CD4-positive, alpha-beta T cell (primary cell): ENCODE results near the gene SPATA13. TPM values are rescaled to one million over a fixed set of nuclear protein-coding genes. Genes with fewer than 3 reads are reported as not detected.
A peak's percentile ranks its signal among the peaks of the same experiment; 100 is the strongest.

Source experiments
- ATAC-seq: fragments of 200-7000 bp; cut with Tn5 transposase; one replicate; pipeline ENCODE4 v1.10.0; 2022; ENCODE audit warnings: mild to moderate bottlenecking; ENCODE audit not compliant: poor library complexity
- CTCF ChIA-PET: fragments of 350-600 bp; sonication (Branson Sonifier 250); formaldehyde crosslinking; loops from one replicate; lab custom pipeline; 2021; ENCODE audit warnings: antibody characterized with exemption, inconsistent platforms; lab: Charles Lee
- POLR2A ChIA-PET: fragments of 350-600 bp; sonication (Branson Sonifier 250); formaldehyde crosslinking; loops from one replicate; lab custom pipeline; 2021; ENCODE audit warnings: antibody characterized with exemption, inconsistent platforms; lab: Charles Lee
- DNase-seq, 14 experiments: peaks; one replicate each; pipeline ENCODE4 v3.0.0-alpha.2; 2013 to 2020; ENCODE audit warnings: mixed read lengths in 2 of 14
- H3K27ac ChIP-seq, 2 donors: one replicate each; pipeline versions ENCODE4 v1.5.1 to v1.7.0; 2013; ENCODE audit warnings: low read length in 2 of 2, low read depth in 1 of 2, mild to moderate bottlenecking in 1 of 2
- H3K27me3 ChIP-seq, 2 experiments: 1 replicate in 1 of 2; 2 replicates in 1 of 2; pipeline versions ENCODE4 v1.6.1 to v1.7.0; 2013; ENCODE audit warnings: low read length in 2 of 2, control low read depth in 1 of 2, mild to moderate bottlenecking in 1 of 2, moderate library complexity in 1 of 2; ENCODE audit not compliant: insufficient read depth in 2 of 2, control insufficient read depth in 1 of 2
- H3K36me3 ChIP-seq: one replicate; pipeline ENCODE4 v1.6.1; 2013; ENCODE audit warnings: low read length, control low read depth; ENCODE audit not compliant: insufficient read depth
- H3K4me1 ChIP-seq: one replicate; pipeline ENCODE4 v1.6.1; 2013; ENCODE audit warnings: low read length, control low read depth; ENCODE audit not compliant: insufficient read depth
- H3K4me3 ChIP-seq: one replicate; pipeline ENCODE4 v1.5.1; 2013; ENCODE audit warnings: mild to moderate bottlenecking, low read length, moderate library complexity
- H3K9me3 ChIP-seq, 2 experiments: 1 replicate in 1 of 2; 2 replicates in 1 of 2; pipeline versions ENCODE4 v1.6.1 to v1.7.0; 2013; ENCODE audit warnings: low read length in 2 of 2, mild to moderate bottlenecking in 2 of 2, control low read depth in 1 of 2, moderate library complexity in 1 of 2; ENCODE audit not compliant: control insufficient read depth in 1 of 2, insufficient read depth in 1 of 2
- H3K27ac Mint-ChIP-seq: one replicate; pipeline ENCODE4 v1.8.0; 2020; ENCODE audit warnings: mixed read lengths
- H3K27me3 Mint-ChIP-seq: one replicate; pipeline ENCODE4 v1.8.0; 2021; ENCODE audit warnings: mixed read lengths
- H3K36me3 Mint-ChIP-seq: one replicate; pipeline ENCODE4 v1.8.0; 2021; ENCODE audit warnings: low read depth, mixed read lengths
- H3K4me1 Mint-ChIP-seq: one replicate; pipeline ENCODE4 v1.8.0; 2021; ENCODE audit warnings: low read depth, mixed read lengths
- H3K4me3 Mint-ChIP-seq: one replicate; pipeline ENCODE4 v1.8.0; 2020; ENCODE audit warnings: mild to moderate bottlenecking, mixed read lengths
- H3K9me3 Mint-ChIP-seq: one replicate; pipeline ENCODE4 v1.8.0; 2020; ENCODE audit warnings: mixed read lengths
- intact Hi-C, 2 experiments: fragments of 100-400 bp; cut with DNase I in 1 of 2; cut with micrococcal nuclease in 1 of 2; formaldehyde crosslinking; loops; one replicate each; pipeline versions ENCODE4 v1.15.1 to v1.9.0; 2023 to 2025; cut with DNase I, micrococcal nuclease
- total RNA-seq, 174 experiments: library from RNA in 2 of 174; stranded (reverse) in 2 of 174; gene quantifications; one replicate each; pipeline ENCODE4 v1.2.3 and lab custom pipeline; 2021 to 2026
- TF ChIP-seq, protein P1 (sequence below): fragments of 200-600 bp; IDR thresholded peaks from one replicate; pipeline ENCODE4 v1.8.0; 2022; ENCODE audit warnings: antibody characterized with exemption, mild to moderate bottlenecking

SPATA13 gene
- total RNA-seq, 2 experiments from 2014 or later = 87.7 to 94.6 TPM

DNA sequence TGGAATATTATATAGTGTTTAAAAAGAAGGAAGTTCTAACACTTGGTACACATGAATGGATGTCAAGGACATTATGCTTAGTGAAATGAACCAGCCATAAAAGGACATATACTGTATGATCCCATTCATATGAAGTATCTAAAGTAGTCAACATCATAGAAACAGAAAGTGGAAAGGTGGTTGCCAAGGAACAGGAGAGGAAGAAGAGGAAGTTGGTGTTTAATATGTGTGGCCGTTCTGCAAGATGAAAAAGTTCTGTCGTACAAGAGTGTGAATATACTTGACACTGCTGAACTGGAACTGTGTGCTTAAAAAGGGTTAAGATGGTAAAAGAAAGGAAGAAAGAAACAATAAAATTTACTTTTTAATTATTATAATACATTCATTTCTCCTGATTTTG is 115.8 kb downstream of the SPATA13 start:
- peak in 3 of 14 experiments; percentile 70 to 82 (median 70) for DNase-seq
- H3K36me3 Mint-ChIP-seq = peaks cover 46% of the 10 kb centered on the region
- intact Hi-C loops = loop anchor here in 1 of 2 experiments (10.0 kb wide), 1 partner anchor 1008 kb away; the partner anchor contains the start of gene MTMR6

DNA sequence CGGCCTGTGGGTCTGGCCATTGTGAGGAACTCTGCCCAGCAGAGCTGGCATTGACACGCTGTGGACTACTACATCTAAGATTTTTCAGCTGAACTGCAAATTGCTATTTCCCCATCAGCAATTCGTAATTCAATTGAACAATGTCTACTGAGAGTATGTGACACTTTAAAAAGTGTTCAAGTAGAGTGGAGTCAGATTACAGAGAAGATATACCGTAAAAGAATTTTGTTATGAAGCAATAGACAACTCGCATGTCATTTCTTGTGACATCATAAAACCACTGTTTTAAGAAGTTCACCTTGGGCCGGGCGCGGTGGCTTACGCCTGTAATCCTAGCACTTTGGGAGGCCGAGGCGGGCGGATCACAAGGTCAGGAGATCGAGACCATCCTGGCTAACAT is 116.3 kb downstream of the SPATA13 start:
- TF ChIP-seq, protein P1, sequence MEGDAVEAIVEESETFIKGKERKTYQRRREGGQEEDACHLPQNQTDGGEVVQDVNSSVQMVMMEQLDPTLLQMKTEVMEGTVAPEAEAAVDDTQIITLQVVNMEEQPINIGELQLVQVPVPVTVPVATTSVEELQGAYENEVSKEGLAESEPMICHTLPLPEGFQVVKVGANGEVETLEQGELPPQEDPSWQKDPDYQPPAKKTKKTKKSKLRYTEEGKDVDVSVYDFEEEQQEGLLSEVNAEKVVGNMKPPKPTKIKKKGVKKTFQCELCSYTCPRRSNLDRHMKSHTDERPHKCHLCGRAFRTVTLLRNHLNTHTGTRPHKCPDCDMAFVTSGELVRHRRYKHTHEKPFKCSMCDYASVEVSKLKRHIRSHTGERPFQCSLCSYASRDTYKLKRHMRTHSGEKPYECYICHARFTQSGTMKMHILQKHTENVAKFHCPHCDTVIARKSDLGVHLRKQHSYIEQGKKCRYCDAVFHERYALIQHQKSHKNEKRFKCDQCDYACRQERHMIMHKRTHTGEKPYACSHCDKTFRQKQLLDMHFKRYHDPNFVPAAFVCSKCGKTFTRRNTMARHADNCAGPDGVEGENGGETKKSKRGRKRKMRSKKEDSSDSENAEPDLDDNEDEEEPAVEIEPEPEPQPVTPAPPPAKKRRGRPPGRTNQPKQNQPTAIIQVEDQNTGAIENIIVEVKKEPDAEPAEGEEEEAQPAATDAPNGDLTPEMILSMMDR = no peak
- Histone ChIP-seq H3K36me3 (peaks cover 39% of the 10 kb centered on the region), H3K27ac (peak overlapping the region in 1 of 2 donors; percentile 92), H3K9me3 (no peaks in the 10 kb centered on the region), H3K4me3 (no peak overlapping the region), H3K4me1 (peaks cover 90% of the 10 kb centered on the region), H3K27me3 (no peaks in the 10 kb centered on the region)
- intact Hi-C loops = loop anchor here in 1 of 2 experiments (10.0 kb wide), 1 partner anchor 1008 kb away; the partner anchor contains the start of gene MTMR6
- Mint-ChIP-seq H3K4me1 (peaks cover 97% of the 10 kb centered on the region), H3K4me3 (peak overlapping the region; percentile 2), H3K27ac (peak overlapping the region; percentile 97), H3K27me3 (no peaks in the 10 kb centered on the region), H3K36me3 (peaks cover 46% of the 10 kb centered on the region), H3K9me3 (no peaks in the 10 kb centered on the region)
- ChIA-PET POLR2A (interaction anchor here (1.0 to 15.8 kb wide), 3 partner anchors 8 to 22 kb away, joined by 3 to 596 read pairs (median 4); no protein-coding TSS in a partner anchor), CTCF (no interaction called here)
- no peak for ATAC-seq
- no peak for DNase-seq

More for the DNA sequence above, 115.8 kb downstream of the SPATA13 start:
- Histone ChIP-seq H3K27me3 (no peaks in the 10 kb centered on the region), H3K36me3 (peaks cover 33% of the 10 kb centered on the region), H3K27ac (peak overlapping the region; percentile 92 to 99), H3K4me1 (peaks cover 89% of the 10 kb centered on the region), H3K9me3 (no peaks in the 10 kb centered on the region), H3K4me3 (no peak overlapping the region)
- Mint-ChIP-seq H3K4me1 (peaks cover 97% of the 10 kb centered on the region), H3K9me3 (no peaks in the 10 kb centered on the region), H3K4me3 (peak overlapping the region; percentile 47), H3K27me3 (no peaks in the 10 kb centered on the region), H3K27ac (peak overlapping the region; percentile 97)
- ATAC-seq = peak; percentile 10
- TF ChIP-seq, protein P1 = no peak
- ChIA-PET CTCF (no interaction called here), POLR2A (interaction anchor here (1.8 to 15.8 kb wide), 2 partner anchors 17 to 22 kb away, joined by 4 to 596 read pairs; no protein-coding TSS in a partner anchor)

DNA sequence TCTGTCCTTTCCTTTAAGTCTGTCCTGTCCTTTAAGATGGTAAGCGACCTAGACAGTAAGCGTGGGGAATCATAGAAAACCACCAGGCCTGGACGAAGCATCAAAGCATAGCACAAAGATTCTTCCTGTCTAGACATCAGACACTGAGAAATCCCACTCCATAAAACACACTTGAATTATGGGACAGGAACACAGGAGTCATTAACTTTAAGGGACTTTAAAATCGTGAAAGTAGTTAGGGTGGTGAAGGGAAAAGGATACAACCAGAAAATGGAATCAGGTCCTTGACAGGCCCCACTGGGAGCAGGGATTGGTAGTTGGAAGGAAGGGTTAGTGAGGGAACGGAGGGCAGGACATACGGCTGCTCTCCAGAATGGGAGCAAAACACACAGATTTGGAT is 117.2 kb downstream of the SPATA13 start:
- peak overlapping the region in 1 of 2 donors; percentile 27 for H3K27ac ChIP-seq

More for the DNA sequence above, 117.2 kb downstream of the SPATA13 start:
- H3K4me1 Mint-ChIP-seq = peaks cover 98% of the 10 kb centered on the region
- TF ChIP-seq, protein P1 = no peak
- H3K27me3 ChIP-seq = no peaks in the 10 kb centered on the region
- no peak for ATAC-seq
- H3K9me3 ChIP-seq = no peaks in the 10 kb centered on the region
- peaks cover 51% of the 10 kb centered on the region for H3K36me3 Mint-ChIP-seq
- no peak for DNase-seq
- no peaks in the 10 kb centered on the region for H3K9me3 Mint-ChIP-seq
- peaks cover 48% of the 10 kb centered on the region for H3K36me3 ChIP-seq
- peaks cover 90% of the 10 kb centered on the region for H3K4me1 ChIP-seq
- peak overlapping the region; percentile 97 for H3K27ac Mint-ChIP-seq
- no peaks in the 10 kb centered on the region for H3K27me3 Mint-ChIP-seq
- peak overlapping the region; percentile 43 for H3K4me3 Mint-ChIP-seq
- intact Hi-C loops = loop anchor here in 1 of 2 experiments (10.0 kb wide), 1 partner anchor 1007 kb away; the partner anchor contains the start of gene MTMR6
- CTCF ChIA-PET = no interaction called here
- no peak overlapping the region for H3K4me3 ChIP-seq
- POLR2A ChIA-PET = interaction anchor here (1.0 to 15.8 kb wide), 4 partner anchors 9 to 29 kb away, joined by 3 to 596 read pairs (median 4); no protein-coding TSS in a partner anchor
